ENCODE results near the gene DDX1.

Gene DDX1

GRCh38 chr2:15599994-15600393, 8.3 kb downstream of the DDX1 start:
- no peak overlapping the region for H3K4me3 ChIP-seq (ENCODE audit: low read depth, low read length)
- in situ Hi-C loops (cut with HindIII; ENCODE audit: low sequenced_read_pairs): no loop called here
- no peak for DNase-seq (ENCODE audit: low read depth, low spot score)
- no peak for TF ChIP-seq CTCF (IDR thresholded peaks at IDR 0.05; ENCODE audit: low read depth, low read length)

GRCh38 chr2:15601681-15602080, 10.0 kb downstream of the DDX1 start:
- TF ChIP-seq CTCF (IDR thresholded peaks at IDR 0.05; ENCODE audit: low read depth, low read length): no peak
- DNase-seq (ENCODE audit: low read depth, low spot score): no peak
- H3K4me3 ChIP-seq (ENCODE audit: low read depth, low read length): no peak overlapping the region
- in situ Hi-C loops (cut with HindIII; ENCODE audit: low sequenced_read_pairs): no loop called here

GRCh38 chr2:15602393-15602792, 10.7 kb downstream of the DDX1 start:
- in situ Hi-C loops (cut with HindIII; ENCODE audit: low sequenced_read_pairs): no loop called here
- H3K4me3 ChIP-seq (ENCODE audit: low read depth, low read length): no peak overlapping the region
- no peak for TF ChIP-seq CTCF (IDR thresholded peaks at IDR 0.05; ENCODE audit: low read depth, low read length)
- DNase-seq (ENCODE audit: low read depth, low spot score): no peak

- TF ChIP-seq CTCF (IDR thresholded peaks at IDR 0.05; ENCODE audit: low read depth, low read length): no peak
- no peak overlapping the region for H3K4me3 ChIP-seq (ENCODE audit: low read depth, low read length)
- DNase-seq (ENCODE audit: low read depth, low spot score): no peak
- in situ Hi-C loops (cut with HindIII; ENCODE audit: low sequenced_read_pairs): no loop called here
Measured at GRCh38 chr2:15603044-15603765, 11.5 kb downstream of the DDX1 start.

- TF ChIP-seq CTCF (IDR thresholded peaks at IDR 0.05; ENCODE audit: low read depth, low read length): no peak
- DNase-seq (ENCODE audit: low read depth, low spot score): no peak
- in situ Hi-C loops (cut with HindIII; ENCODE audit: low sequenced_read_pairs): no loop called here
- H3K4me3 ChIP-seq (ENCODE audit: low read depth, low read length): no peak overlapping the region
Measured at GRCh38 chr2:15603948-15604347, 12.3 kb downstream of the DDX1 start.

GRCh38 chr2:15605721-15606120, 14.1 kb downstream of the DDX1 start:
- no peak for DNase-seq (ENCODE audit: low read depth, low spot score)
- no peak for TF ChIP-seq CTCF (IDR thresholded peaks at IDR 0.05; ENCODE audit: low read depth, low read length)
- in situ Hi-C loops (cut with HindIII; ENCODE audit: low sequenced_read_pairs): no loop called here
- no peak overlapping the region for H3K4me3 ChIP-seq (ENCODE audit: low read depth, low read length)
